HepG2 (cell line): ENCODE results near the gene TALDO1. TPM values are rescaled to one million over a fixed set of nuclear protein-coding genes. Genes with fewer than 3 reads are reported as not detected.

Experiments used
- ELK4 ChIP-seq: sonication (generic); formaldehyde crosslinking; IDR thresholded peaks from 2 replicates; pipeline ENCODE4 v1.9.0; 2021; ENCODE audit warnings: missing genetic modification reagents, borderline replicate concordance
- ESRRA ChIP-seq: sonication (generic); formaldehyde crosslinking; IDR thresholded peaks from 2 replicates; pipeline ENCODE4 v1.5.1; 2020; ENCODE audit warnings: mild to moderate bottlenecking, low read depth, missing genetic modification reagents
- FOXP1 ChIP-seq, 2 experiments: fragments of 450-650 bp in 1 of 2; IDR thresholded peaks; 2 replicates each; pipeline ENCODE4 v1.6.1; 2017 to 2018; ENCODE audit warnings: antibody characterized with exemption in 1 of 2
- MTA1 ChIP-seq: sonication (generic); formaldehyde crosslinking; IDR thresholded peaks from 2 replicates; pipeline ENCODE4 v1.4.0; 2020; ENCODE audit warnings: missing genetic modification reagents, mild to moderate bottlenecking, borderline replicate concordance
- MXD4 ChIP-seq: IDR thresholded peaks from 2 replicates; pipeline ENCODE4 v1.6.1; 2016; ENCODE audit warnings: mild to moderate bottlenecking, missing biosample characterization, missing genetic modification reagents
- NFKB2 ChIP-seq: sonication (generic); formaldehyde crosslinking; IDR thresholded peaks from 2 replicates; pipeline ENCODE4 v1.4.0; 2020; ENCODE audit warnings: missing genetic modification reagents, borderline replicate concordance
- NRL ChIP-seq: sonication (generic); formaldehyde crosslinking; IDR thresholded peaks from 2 replicates; pipeline ENCODE4 v1.5.0; 2020; ENCODE audit warnings: missing genetic modification reagents, mild to moderate bottlenecking, moderate library complexity, borderline replicate concordance
- PHF20 ChIP-seq: sonication (generic); formaldehyde crosslinking; IDR thresholded peaks from 2 replicates; pipeline ENCODE4 v1.5.0; 2020; ENCODE audit warnings: mild to moderate bottlenecking, missing genetic modification reagents
- PHF21A ChIP-seq: sonication (generic); formaldehyde crosslinking; IDR thresholded peaks from 2 replicates; pipeline ENCODE4 v1.5.0; 2020; ENCODE audit warnings: mild to moderate bottlenecking, missing genetic modification reagents
- POGZ ChIP-seq: sonication (generic); formaldehyde crosslinking; IDR thresholded peaks from 2 replicates; pipeline ENCODE4 v1.4.0; 2020; ENCODE audit warnings: mild to moderate bottlenecking, missing genetic modification reagents
- SNAPC2 ChIP-seq: sonication (generic); formaldehyde crosslinking; IDR thresholded peaks from 2 replicates; pipeline ENCODE4 v1.8.1; 2022; ENCODE audit warnings: mild to moderate bottlenecking, missing genetic modification reagents
- SOX13 ChIP-seq, 3 experiments: fragments of 450-650 bp in 1 of 3; sonication (generic) in 1 of 3; formaldehyde crosslinking in 1 of 3; IDR thresholded peaks in 2 of 3; conservative IDR thresholded peaks in 1 of 3; 2 replicates each; pipeline versions ENCODE4 v1.5.0 to v1.6.1; 2016 to 2020; ENCODE audit warnings: antibody characterized with exemption in 1 of 3, mild to moderate bottlenecking in 1 of 3, missing compliant biosample characterization in 1 of 3, missing genetic modification reagents in 1 of 3, moderate library complexity in 1 of 3
- TMF1 ChIP-seq: sonication (generic); formaldehyde crosslinking; IDR thresholded peaks from 2 replicates; pipeline ENCODE4 v1.8.1; 2022; ENCODE audit warnings: low read depth, missing genetic modification reagents
- TSC22D2 ChIP-seq: sonication (generic); formaldehyde crosslinking; IDR thresholded peaks from 2 replicates; pipeline ENCODE4 v1.5.1; 2020; ENCODE audit warnings: missing genetic modification reagents, mild to moderate bottlenecking, borderline replicate concordance
- ZBTB10 ChIP-seq: sonication (generic); formaldehyde crosslinking; IDR thresholded peaks from 2 replicates; pipeline ENCODE4 v1.4.0; 2020; ENCODE audit warnings: missing genetic modification reagents, borderline replicate concordance
- ZBTB14 ChIP-seq: sonication (generic); formaldehyde crosslinking; IDR thresholded peaks from 2 replicates; pipeline ENCODE4 v1.4.0; 2020; ENCODE audit warnings: missing genetic modification reagents
- ZFP62 ChIP-seq: sonication (generic); formaldehyde crosslinking; IDR thresholded peaks from 2 replicates; pipeline ENCODE4 v1.4.0; 2020; ENCODE audit warnings: missing genetic modification reagents
- ZNF224 ChIP-seq: sonication (generic); formaldehyde crosslinking; IDR thresholded peaks from 2 replicates; pipeline ENCODE4 v1.5.0; 2020; ENCODE audit warnings: mild to moderate bottlenecking, missing genetic modification reagents
- ZNF253 ChIP-seq: sonication (generic); formaldehyde crosslinking; IDR thresholded peaks from 2 replicates; pipeline ENCODE4 v1.8.0; 2022; ENCODE audit warnings: mild to moderate bottlenecking, missing genetic modification reagents, borderline replicate concordance
- ZNF274 ChIP-seq: sonication (generic); formaldehyde crosslinking; IDR thresholded peaks from 2 replicates; pipeline ENCODE4 v1.5.1; 2020; ENCODE audit warnings: mild to moderate bottlenecking, missing genetic modification reagents
- ZNF331 ChIP-seq: sonication (generic); formaldehyde crosslinking; IDR thresholded peaks from 2 replicates; pipeline ENCODE4 v1.4.0; 2020; ENCODE audit warnings: missing genetic modification reagents
- ZNF354B ChIP-seq: sonication (generic); formaldehyde crosslinking; IDR thresholded peaks from 2 replicates; pipeline ENCODE4 v1.8.0; 2022; ENCODE audit warnings: mild to moderate bottlenecking, missing genetic modification reagents
- ZNF530 ChIP-seq: sonication (generic); formaldehyde crosslinking; IDR thresholded peaks from 2 replicates; pipeline ENCODE4 v1.5.0; 2020; ENCODE audit warnings: low read depth, mild to moderate bottlenecking, missing genetic modification reagents
- ZNF878 ChIP-seq: sonication (generic); formaldehyde crosslinking; IDR thresholded peaks from 2 replicates; pipeline ENCODE4 v1.8.1; 2023; ENCODE audit warnings: mild to moderate bottlenecking, missing genetic modification reagents, moderate library complexity
- ZSCAN25 ChIP-seq: sonication (generic); formaldehyde crosslinking; IDR thresholded peaks from 2 replicates; pipeline ENCODE4 v1.8.0; 2022; ENCODE audit warnings: mild to moderate bottlenecking, missing genetic modification reagents
- polyA plus RNA-seq, 8 experiments: library from polyadenylated mRNA; depleted of rRNA in 3 of 8; stranded (reverse) in 7 of 8; unstranded in 1 of 8; fragments of >200 nt; fragmentation: Illumina TruSeq in 4 of 8; extraction: Trizol in 4 of 8; gene quantifications; 2 replicates each; pipeline versions ENCODE4 v1.2.1 to v1.2.3, GENCODE V29; 2011 to 2016; ENCODE audit warnings: low read depth in 4 of 8, missing spikeins in 1 of 8, mixed read lengths in 1 of 8; ENCODE audit not compliant: insufficient read depth in 1 of 8
- total RNA-seq, 5 experiments: library from RNA; depleted of rRNA; stranded (reverse); fragments of >200 nt; fragmentation: Illumina TruSeq; extraction: Trizol; gene quantifications; 2 replicates each; pipeline ENCODE4 v1.2.3, GENCODE V29; 2016; ENCODE audit warnings: low read depth in 1 of 5

TALDO1 gene
- total and polyA plus RNA-seq, 2 of the 13 experiments (the other 11 are each of a cell fraction or from before 2014, with no cell fraction given): 107 to 240 TPM

- TF ChIP-seq SOX13 (IDR thresholded peaks at IDR 0.05): no peak
- no peak for TF ChIP-seq SOX13 (CRISPR knock-in tag; conservative IDR thresholded peaks at IDR 0.05 in 1 of 2, IDR thresholded peaks at IDR 0.05 in 1 of 2)
- 0 out of 2 replicates have a peak, but pooled peaks have one; percentile 15 for TF ChIP-seq PHF21A (CRISPR knock-in tag)
- TF ChIP-seq SNAPC2 (CRISPR knock-in tag): no peak
- TF ChIP-seq ZNF224 (CRISPR knock-in tag): no peak
- no peak for TF ChIP-seq FOXP1 (IDR thresholded peaks at IDR 0.05)
- TF ChIP-seq FOXP1 (CRISPR knock-in tag; IDR thresholded peaks at IDR 0.05): no peak
- peak; percentile 35; the same call in 1 of the 2 replicates for TF ChIP-seq MTA1
- no peak for TF ChIP-seq ZFP62 (CRISPR knock-in tag)
- peak; percentile 19; the same call in 1 of the 2 replicates for TF ChIP-seq ESRRA (CRISPR knock-in tag)
- peak; percentile 54; the same call in 1 of the 2 replicates for TF ChIP-seq ZNF530 (CRISPR knock-in tag)
- no peak for TF ChIP-seq ZNF354B
- no peak for TF ChIP-seq ELK4 (CRISPR knock-in tag)
- TF ChIP-seq POGZ (CRISPR knock-in tag): no peak
- no peak; the same call in 1 of the 2 replicates for TF ChIP-seq MXD4 (CRISPR knock-in tag)
- 0 out of 2 replicates have a peak, but pooled peaks have one; percentile 27 for TF ChIP-seq ZNF878 (CRISPR knock-in tag)
- 0 out of 2 replicates have a peak, but pooled peaks have one; percentile 40 for TF ChIP-seq ZBTB14
- TF ChIP-seq PHF20 (CRISPR knock-in tag): peak; percentile 21; the same call in 1 of the 2 replicates
- peak; percentile 64; the same call in 1 of the 2 replicates for TF ChIP-seq NFKB2 (CRISPR knock-in tag)
- TF ChIP-seq ZBTB10 (CRISPR knock-in tag): 0 out of 2 replicates have a peak, but pooled peaks have one; percentile 50
- TF ChIP-seq ZNF253 (CRISPR knock-in tag): 0 out of 2 replicates have a peak, but pooled peaks have one; percentile 66
- TF ChIP-seq ZSCAN25 (CRISPR knock-in tag): 0 out of 2 replicates have a peak, but pooled peaks have one; percentile 34
- 0 out of 2 replicates have a peak, but pooled peaks have one; percentile 43 for TF ChIP-seq ZNF274 (CRISPR knock-in tag)
- TF ChIP-seq TMF1 (CRISPR knock-in tag): no peak
- no peak for TF ChIP-seq ZNF331
- TF ChIP-seq NRL: 0 out of 2 replicates have a peak, but pooled peaks have one; percentile 39
- no peak for TF ChIP-seq TSC22D2 (CRISPR knock-in tag)
These were observed 29.5 kb downstream of the TALDO1 start (continued) for GRCh38 chr11:776561-777287.
